ENCODE data around the gene CXorf51A.
"Not testable (repeated sequence)": the region's sequence is repeated elsewhere in the genome, so short reads cannot be mapped to it uniquely, and the experiment has no call there.

Gene CXorf51A

GRCh38 chrX:146814644-146815043 is at the start of gene CXorf51A:
Gene CXorf51A (minus strand): TSS chrX:146814744. CDS start chrX:146814723, 21 bp downstream.
- DNase-seq (ENCODE audit: low spot score) = not testable (repeated sequence)

GRCh38 chrX:146863566-146863965 is 49.0 kb upstream of the CXorf51A start:
- DNase-seq (ENCODE audit: low spot score) = no peak

GRCh38 chrX:146854281-146854680 is 39.7 kb upstream of the CXorf51A start:
- DNase-seq (ENCODE audit: low spot score) = no peak

- no peak for DNase-seq (ENCODE audit: low spot score)
Measured at GRCh38 chrX:146831994-146832393, 17.4 kb upstream of the CXorf51A start.

GRCh38 chrX:146809471-146809870 is 5.1 kb downstream of the CXorf51A start, which contains the start of gene CXorf51B:
Gene CXorf51B (plus strand): TSS chrX:146809771. CDS start chrX:146809792, 21 bp downstream.
- DNase-seq (ENCODE audit: low spot score) = not testable (repeated sequence)

Data from HuH-7.5 (cell line).